DMS 273 treated with DMSO at 0.1 percent for 48 hours (cell line): ENCODE measurements around the gene GLT6D1.
"Not testable (repeated sequence)": the region's sequence is repeated elsewhere in the genome, so short reads cannot be mapped to it uniquely, and the experiment has no call there.

ENCODE experiments used
- DNase-seq: peaks from one replicate; lab custom pipeline; 2025; lab: John Stamatoyannopoulos, UW

Gene GLT6D1, protein sequence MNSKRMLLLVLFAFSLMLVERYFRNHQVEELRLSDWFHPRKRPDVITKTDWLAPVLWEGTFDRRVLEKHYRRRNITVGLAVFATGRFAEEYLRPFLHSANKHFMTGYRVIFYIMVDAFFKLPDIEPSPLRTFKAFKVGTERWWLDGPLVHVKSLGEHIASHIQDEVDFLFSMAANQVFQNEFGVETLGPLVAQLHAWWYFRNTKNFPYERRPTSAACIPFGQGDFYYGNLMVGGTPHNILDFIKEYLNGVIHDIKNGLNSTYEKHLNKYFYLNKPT

DNA sequence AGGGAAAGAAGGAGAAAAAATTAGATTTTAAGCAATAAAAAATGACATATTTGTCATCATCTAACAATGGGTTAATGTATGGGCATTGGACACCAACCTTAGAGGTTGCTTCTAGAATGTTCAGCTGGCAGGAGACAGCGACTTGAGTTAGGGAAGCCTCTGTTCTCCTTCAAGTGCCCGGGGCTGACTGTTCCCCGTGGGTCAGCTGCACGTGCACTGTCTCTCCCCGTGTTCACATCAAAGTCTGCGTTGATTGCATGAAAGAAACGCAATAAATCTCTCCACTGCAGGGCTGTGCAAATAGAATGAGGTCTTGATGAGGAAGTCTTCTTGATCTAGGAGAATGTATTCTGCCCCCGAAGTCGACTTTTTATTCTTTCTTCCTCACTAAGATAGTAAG lies at the start of gene GLT6D1:
Gene GLT6D1, minus strand, starts transcription at position 345 of the 400 bp plus-strand sequence. CDS start 353 bp downstream, outside the sequence.
- no peak for DNase-seq

DNA sequence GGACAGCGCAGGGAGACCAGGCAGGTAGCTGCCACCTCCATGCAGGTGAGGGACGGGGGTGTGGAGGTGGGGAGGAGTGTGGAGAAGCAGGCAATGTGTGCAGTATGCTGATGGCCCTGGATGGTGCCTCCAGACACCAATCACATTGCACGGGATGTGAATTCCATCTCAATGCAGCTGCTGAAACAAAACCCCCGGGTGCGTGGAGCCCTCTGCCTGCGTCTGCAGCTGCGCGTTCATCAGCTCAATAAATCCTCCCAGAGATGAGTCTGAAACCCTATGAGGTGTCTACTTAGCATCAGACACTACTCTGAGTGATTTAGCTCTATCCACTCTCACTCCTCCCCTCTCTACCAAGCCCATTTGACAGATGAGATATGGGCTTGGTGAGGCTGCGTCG lies 49.7 kb upstream of the GLT6D1 start:
- DNase-seq, result no peak

DNA sequence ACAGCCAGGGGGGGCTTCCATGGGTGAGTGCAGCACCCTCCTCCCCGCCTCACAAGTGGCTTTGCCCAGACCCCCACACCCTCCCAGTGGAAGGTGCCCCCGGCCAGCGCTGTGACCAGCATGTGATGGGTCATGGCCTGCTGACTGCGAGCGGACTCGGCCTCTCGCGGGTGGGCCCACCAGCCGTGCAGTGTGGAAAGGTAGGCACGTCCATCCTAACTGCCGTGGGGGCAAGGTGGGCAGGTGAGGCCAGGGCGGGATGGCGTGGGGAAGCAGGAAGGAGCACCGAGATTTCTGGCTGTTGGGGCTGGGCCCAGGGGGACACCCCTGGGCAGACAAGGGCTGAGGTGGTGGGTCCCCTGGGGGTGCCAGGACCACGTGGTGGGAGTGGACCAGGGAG lies 47.9 kb upstream of the GLT6D1 start:
- no peak for DNase-seq

DNA sequence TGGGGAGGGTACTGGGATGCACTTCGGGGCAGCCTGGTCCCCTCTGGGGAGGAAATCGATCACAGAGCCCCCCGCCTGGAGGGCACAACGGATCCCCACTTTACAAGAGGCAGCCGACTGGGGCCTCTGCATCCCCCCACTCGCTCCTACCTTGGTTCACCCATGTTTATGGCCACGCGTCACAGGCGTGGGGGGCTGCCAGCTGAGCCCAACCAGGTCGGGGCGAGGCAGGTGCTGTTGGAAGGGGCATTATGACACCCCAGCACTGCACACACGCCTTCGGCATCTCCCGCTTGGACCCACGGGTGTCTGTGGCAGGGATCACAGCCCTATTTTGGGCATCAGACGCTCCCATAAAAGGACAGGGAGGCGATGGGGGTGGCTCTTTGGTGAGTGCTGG lies 45.4 kb upstream of the GLT6D1 start:
- DNase-seq, result no peak

DNA sequence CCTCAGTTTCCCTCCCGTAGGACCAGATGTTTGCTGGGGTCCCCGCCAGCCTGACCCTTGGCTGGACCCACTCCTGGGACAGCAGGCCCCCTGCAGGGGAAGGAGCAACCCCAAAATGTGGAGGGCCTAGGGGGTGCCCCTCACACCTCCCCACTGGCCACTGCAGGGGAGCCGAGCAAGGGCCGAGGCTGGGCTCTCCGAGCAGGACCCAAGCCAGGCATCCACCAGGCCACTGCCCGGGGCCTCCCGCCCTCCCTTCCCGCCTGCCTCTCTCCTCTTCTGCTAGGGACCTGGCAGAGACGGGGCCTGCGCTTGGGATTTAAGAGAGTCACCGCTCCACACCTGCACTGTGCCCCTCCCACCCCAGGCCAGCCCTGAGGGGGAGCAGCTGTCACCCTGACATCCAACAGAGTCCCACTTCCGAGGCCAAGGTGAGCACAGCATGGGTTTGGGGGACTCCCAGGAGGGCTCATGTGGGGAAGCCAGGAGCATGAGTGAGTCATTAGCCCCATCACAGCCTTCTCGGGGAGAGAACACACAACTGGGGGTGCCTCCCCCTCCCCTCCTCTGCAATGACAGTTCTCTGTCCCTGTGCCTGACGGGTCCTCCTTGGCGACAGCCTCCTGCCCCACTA lies 44.2 kb upstream of the GLT6D1 start:
- no peak for DNase-seq

DNA sequence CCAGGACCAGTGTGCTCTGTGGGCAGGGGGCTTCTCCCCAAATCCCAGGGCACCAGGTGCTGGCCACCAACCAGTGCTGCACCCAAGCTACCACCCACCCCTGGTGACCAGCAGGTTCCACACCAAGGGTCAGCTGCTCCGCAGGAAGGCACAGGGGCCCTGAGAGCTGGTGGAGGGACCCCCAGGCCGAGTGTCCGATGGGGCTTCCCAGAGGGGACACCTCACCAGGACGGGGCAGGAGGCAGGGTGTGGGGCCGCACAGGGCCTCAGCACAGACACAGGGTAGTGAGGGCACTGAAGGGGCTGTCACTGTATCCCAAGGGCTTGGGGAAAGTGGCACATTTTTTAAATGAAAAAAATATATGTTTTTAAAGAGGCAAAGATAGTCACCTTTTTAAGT lies 41.8 kb upstream of the GLT6D1 start:
- DNase-seq, result no peak

DNA sequence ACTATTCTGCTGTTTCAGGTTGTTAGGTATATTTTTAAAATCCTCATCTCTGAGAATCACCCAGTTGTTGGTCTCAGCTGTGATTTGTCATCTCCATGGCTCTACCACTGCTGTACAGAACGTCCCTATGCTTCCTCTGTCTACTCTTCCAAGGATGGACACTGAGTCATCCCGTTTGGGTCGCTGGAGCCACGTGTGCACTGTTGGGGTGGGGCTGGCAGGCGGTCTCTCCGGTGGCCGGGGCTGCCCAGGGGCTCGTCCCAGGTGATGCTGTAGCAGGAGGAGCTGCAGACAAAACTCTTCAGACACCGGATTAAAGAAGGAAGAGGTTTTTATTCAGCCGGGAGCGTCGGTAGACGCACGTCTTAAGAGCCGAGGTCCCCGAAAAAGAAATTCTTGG lies 40.7 kb upstream of the GLT6D1 start:
- DNase-seq, result no peak

DNA sequence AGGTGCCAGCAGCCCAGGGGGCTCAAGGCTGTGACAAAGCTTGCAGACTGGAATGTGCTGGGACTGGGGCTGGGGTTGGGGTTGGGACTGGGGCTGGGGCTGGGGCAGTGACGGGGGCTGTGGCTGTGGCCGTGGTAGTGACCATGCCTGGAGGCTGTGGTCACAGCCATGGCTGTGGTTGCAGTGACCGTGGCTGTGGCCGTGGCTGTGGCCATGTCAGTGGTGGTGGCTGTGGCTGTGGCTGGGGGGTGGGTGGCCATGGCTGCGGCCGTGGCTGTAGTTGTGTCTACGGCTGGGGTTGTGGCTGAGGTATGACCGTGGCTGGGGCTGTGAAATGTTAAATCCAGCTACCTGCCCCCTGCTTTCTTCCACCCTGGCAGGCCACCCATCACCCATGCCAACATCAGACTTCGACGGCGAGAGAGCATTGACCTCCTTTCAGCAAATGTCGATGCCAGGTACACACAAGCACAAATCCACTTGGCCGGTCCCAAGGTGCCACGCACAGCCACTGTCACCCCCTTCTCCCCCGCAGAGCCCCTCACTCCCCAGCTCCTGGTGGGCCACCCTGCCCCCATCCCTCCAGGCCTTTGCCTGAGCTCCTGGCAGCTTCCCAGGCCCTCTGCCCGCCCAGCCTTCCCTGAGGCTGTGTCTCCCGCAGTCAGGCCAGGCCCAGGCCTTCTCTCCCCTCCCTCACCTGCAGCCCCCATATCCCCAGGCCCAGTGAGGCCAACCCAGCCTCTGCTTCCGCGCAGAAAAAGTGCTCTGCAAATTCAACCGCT lies 39.1 kb upstream of the GLT6D1 start:
- DNase-seq, result no peak

DNA sequence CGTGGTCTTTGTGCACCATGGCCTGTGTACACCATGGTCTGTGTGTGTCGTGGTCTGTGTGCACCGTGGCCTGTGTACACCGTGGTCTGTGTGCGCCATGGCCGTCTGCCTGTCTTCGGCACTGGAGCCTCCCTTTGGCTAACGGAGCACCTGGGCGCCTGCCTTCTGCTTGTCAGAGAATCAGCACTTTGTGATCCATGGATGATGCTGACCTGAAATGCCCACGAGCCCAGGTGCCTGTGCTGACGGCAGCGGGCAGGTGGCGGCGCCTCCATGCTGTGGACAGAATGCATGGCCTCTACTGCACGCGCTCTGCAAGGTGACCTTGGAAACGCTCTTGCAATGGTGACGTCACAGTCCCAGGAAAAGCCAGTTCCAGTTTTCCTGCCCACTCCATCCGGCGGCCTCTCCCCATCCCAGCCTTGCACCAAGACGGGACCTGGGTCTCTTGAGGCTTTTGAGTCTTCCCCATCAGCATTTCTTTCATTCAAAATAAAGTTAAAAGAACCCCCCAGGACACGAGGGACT lies 38.4 kb upstream of the GLT6D1 start:
- no peak for DNase-seq

DNA sequence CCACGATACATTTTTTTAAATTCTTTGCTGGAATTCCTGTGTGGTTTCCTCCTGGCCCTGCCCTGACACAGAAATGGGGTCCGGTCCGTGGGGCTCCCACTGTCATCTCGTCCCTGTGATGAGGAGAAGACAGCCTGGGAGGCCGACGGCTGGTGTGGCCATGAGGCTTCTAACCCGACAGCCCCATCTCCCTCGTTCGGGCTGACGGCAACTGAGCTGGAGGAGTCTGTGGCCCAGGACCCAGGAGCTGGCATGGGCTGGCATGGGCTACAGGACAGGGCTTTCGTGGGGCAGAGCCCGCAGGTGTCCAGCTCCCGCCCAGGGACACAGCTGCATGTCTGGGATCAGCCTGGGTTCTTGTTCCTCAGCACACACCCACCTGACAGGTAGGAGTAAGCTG lies 37.6 kb upstream of the GLT6D1 start:
- no peak for DNase-seq

DNA sequence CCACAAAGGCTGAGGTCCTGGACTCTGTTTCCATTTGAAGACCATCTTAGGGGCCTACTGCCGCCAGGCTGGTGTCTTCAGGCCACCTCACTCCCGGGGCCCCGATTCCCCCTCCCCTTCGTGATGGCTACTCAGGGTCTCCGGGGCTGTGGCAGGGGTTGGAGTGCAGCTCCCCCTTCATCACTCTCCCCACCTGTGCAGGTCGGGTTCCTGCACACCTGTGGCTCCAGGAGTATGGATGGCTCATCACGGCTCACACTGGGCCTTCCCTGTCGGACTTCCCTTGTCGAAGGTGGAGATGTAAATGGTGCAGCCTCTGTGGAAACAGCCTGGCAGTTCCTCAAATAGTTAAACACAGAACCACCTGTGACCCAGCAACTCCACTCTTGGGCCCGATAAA lies 35.6 kb upstream of the GLT6D1 start:
- no peak for DNase-seq

DNA sequence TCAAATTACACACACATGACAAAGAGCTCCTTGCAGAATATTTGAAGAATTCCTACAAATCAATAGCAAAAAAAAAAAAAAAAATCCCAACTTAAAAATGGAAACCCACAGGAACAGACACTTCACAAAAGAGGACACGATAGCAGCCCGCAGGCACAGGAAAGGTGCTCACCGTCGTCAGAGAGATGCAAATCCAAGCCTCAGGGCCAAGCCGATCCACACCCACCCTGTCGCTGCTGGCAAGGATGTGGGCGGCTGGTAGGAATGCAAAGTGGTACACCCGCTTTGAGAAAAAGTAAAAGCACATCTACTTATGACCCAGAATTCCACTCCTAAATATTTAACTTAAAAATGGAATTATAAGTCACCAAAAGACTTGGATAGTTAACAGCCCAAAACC lies 34.6 kb upstream of the GLT6D1 start:
- DNase-seq, result no peak

DNA sequence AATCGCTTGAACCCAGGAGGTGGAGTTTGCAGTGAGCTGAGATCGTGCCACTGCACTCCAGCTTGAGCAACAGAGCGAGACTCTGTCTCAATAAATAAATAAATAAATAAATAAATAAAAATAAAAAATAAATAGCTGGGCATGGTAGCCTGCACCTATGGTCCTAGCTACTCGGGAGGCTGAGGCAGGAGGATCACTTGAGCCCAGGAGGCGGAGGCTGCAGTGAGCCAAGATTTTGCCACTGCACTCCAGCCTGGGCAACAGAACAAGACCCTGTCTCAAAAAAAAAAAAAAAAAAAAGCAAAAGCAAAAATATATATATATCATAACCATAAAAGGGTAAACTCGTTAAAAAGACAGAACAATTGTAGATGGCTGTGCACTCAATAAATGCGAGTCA lies 33.4 kb upstream of the GLT6D1 start:
- not testable (repeated sequence) for DNase-seq

DNA sequence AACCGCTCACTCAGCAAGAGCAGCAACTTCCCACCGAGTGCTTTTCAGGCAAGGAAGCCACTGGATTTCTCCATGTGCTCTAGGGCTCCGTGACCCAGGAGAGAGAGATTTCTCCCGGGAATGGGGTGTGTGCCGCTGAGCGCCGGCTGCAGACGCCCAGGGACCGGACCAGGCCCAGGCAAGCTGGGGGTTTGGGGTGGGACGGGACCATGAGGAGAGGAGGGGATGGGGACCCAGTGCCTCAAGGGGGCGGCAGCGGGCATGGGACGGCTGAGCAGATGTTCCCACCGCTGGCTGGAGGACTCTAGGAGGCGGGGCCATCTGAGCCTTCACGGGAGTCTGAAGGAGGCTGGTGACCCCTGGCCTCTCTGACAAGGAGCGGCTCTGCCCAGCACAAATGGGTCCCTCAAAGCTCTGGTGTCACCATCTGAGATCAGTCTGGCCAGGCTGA lies 32.3 kb upstream of the GLT6D1 start:
- no peak for DNase-seq

DNA sequence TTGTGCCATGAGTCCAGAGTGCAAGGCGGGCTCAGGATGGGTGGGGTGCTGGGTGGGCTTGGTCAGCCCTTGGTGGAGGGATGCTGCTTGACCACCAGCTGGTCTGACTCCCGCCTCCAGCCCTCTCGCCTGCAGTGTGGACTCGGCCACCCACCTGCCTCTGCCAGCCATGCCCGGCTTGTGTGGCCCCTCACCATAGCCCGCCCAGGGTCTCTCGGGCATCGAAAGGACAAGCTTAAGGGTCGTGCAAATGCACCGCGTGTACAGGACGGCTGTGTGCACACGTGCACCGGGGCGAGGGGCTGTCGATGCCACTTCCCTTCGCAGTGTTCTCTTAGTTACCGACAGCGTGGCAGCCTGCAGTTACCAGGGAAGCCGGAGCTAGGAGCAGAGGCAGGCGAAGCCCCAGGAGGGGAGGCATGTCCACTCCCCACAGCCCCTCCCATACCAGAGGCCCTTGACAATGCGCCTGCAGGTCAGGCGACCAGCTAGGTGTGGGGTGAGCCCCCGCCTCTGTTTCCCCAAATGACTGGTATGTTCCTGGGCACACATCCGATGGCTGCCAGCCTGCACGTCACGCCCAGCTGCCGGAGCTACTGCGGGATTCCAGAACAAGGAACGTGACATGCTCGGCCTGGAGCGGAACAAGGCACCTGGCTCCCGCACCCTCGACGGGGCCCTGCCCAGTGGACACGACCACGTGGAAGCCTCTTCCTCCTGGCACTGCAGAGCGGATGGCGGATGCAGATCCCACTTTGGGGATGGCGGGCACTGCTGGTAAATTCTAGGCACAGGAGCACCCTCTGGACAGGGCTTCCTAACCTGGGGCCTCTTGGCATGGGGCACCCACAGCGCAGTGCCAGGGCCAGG lies 31.6 kb upstream of the GLT6D1 start:
- no peak for DNase-seq

DNA sequence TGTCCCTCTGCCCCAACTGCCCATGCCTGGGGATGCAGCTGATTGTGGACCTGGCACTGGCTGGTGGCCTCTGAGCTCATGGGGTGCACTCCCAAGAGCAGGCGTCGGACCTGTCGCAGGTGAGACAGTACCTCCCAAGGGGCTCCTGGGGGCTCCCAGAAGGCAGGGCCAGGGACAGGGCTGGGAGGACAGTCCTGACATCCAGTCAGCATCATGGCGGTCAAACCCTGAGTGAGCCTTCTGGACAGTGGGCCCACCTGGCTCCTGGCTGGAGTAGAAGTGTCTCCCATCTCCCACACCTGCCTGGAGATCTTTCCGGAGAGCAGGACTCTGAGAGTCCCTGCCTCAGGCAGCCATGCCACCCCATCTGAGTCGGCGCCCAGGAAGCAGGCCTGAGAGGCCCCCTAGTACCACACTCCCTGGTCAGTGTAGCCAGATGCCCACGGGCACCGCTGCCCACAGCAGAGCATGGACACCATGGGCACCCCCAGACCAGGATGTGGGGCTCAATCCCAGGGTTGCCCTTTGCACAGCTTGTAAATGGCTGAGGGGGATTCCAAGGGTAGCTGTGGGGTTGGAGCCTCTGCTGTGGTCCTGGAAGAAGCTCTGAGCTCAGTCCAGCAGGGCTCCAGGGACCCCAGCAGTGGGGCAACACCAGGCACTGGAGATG lies 30.4 kb upstream of the GLT6D1 start:
- DNase-seq, result no peak

DNA sequence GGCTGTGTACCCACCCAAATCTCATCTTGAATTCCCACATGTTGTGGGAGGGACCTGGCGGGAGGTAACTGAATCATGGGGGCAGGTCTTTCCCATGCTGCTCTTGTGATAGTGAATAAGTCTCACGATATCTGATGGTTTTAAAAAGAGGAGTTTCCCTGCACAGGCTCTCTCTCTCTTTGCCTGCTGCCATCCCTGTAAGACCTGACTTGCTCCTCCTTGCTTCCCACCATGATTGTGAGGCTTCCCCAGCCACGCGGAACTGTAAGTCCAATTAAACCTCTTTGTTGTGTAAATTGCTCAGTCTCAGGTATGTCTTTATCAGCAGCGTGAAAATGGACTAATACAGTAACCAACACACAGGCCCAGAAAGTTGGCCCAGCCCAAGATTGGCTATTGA lies 29.7 kb upstream of the GLT6D1 start:
- not testable (repeated sequence) for DNase-seq

DNA sequence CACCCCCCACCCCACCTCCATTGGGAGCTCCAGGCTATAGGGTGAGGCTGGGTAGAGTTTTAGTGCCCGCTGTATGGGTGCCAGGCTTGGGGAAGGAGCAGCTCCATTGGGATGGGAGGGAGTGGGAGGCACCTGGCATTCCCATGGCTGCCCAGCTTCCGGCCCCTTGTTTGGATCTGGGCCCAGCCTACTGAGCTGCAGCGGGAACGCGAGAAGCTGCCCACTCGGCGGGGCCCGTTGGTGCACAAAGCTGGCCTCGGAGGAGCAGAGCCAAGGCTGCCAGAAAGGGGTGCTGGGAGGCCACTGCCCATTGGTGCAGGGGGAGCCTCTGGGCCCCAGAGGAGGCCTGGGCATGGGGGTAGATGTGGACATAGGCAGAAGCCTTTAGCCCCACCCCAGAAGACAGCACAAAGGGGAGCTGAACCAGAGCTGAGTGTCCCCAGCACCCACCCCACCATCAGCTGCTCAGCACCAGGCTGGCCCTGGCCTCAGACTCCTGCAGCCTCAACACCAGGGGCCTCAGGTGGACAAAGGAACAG lies 28.2 kb upstream of the GLT6D1 start:
- no peak for DNase-seq

DNA sequence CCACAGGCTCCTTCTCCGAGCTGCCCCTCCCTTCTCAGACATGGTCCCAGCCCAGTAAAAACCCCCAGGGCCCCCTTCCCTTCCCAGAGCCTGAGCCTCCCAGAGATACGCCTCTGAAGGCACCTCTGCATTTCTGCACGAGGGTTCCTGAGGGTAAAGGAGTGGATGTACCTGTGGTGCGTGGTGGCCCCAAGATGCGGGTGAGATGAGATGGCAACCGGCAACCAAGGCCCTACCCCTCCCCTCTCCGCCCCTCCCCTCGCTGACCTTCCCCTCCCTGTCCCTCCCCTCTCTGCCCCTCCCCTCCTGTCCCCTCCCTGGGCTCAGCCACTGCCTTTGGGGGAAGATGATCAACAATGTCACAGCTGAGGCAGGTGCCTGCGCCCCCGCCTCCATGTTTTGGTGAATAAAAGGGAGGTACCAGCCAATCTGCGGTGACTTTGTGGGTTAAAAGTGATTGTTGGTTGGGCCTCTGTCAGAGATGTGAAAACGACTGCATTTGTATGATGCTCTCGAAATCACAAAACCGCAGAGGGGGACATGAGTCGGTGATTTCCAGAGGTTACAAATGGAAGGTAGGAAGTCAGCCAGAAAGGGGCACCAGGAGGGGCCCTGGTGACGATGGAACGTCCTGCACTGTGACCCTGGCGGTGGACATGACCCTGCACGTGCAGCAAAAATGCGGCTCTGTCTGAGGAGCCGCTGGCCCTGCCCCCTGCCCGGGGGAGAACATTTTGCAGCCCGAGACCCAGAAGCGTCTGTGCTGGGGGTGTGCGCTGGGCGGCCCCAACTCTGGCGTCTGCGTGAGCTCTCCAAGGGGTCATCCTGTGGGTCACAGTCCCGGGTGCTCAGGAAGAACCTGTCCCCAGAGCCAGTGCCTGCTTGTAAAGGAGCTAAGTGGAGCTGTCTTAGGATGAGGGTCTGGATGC lies 27.5 kb upstream of the GLT6D1 start:
- no peak for DNase-seq

DNA sequence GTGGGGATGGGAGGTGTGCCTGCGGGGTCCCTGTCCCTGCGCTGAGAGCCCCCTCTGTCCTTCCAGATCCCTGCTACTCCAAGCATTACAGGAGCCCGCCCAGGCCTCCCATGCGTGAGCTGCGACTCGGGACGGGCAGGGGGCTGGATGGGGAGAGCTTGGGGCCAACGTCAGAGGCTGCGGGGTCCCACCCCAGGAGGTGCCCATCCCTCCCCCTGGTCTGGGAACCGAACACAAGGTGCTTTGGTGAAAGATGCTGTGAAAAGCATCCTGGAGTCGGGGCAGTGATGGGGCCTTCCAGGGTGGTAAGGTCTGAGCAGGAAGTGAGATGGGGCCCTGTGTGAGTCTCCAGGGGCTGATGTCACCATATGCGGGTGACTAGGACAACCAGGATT lies 26.5 kb upstream of the GLT6D1 start:
- DNase-seq, result no peak
